T47D (cell line): Measurements from ENCODE around the gene HMX1.

ENCODE experiments used
- DNase-seq, 2 experiments: peaks; one replicate each; pipeline versions ENCODE4 v3.0.0 to v3.0.0-alpha.2; 2011 to 2012; ENCODE audit warnings: low read depth in 1 of 2, low spot score in 1 of 2
- JUND ChIP-seq: IDR thresholded peaks from 2 replicates; pipeline ENCODE4 v1.6.1; 2012; ENCODE audit warnings: low read depth
- in situ Hi-C: cut with HindIII; loops from 2 replicates; pipeline ENCODE4 v1.10.0; 2016; ENCODE audit warnings: low sequenced_read_pairs, low pct_unique_long_range_greater_than_20kb

The HMX1 gene

GRCh38 chr4:8913858-8914460 lies 42.3 kb upstream of the HMX1 start:
- in situ Hi-C loops, result no loop called here
- DNase-seq, result no peak

GRCh38 chr4:8913121-8913857 lies 41.6 kb upstream of the HMX1 start:
- no peak for DNase-seq
- in situ Hi-C loops, result no loop called here
- TF ChIP-seq JUND, result no peak

More at GRCh38 chr4:8913858-8914460, 42.3 kb upstream of the HMX1 start:
- TF ChIP-seq JUND, result no peak

GRCh38 chr4:8912506-8912905 lies 40.9 kb upstream of the HMX1 start:
- in situ Hi-C loops, result no loop called here
- no peak for DNase-seq
- TF ChIP-seq JUND, result no peak

GRCh38 chr4:8912089-8912455 lies 40.4 kb upstream of the HMX1 start:
- in situ Hi-C loops, result no loop called here
- DNase-seq, result no peak
- TF ChIP-seq JUND, result no peak

GRCh38 chr4:8911316-8912088 lies 39.9 kb upstream of the HMX1 start:
- no peak for TF ChIP-seq JUND

GRCh38 chr4:8910822-8911315 lies 39.2 kb upstream of the HMX1 start:
- no peak for DNase-seq
- in situ Hi-C loops, result no loop called here
- TF ChIP-seq JUND, result no peak

More at GRCh38 chr4:8911316-8912088, 39.9 kb upstream of the HMX1 start:
- no peak for DNase-seq
- in situ Hi-C loops, result no loop called here

- TF ChIP-seq JUND, result no peak
- in situ Hi-C loops, result no loop called here
- no peak for DNase-seq
These were observed 38.6 kb upstream of the HMX1 start for GRCh38 chr4:8910100-8910821.

GRCh38 chr4:8909548-8909947 lies 37.9 kb upstream of the HMX1 start:
- TF ChIP-seq JUND, result no peak
- in situ Hi-C loops, result no loop called here
- no peak for DNase-seq

- in situ Hi-C loops, result no loop called here
- no peak for TF ChIP-seq JUND
- no peak for DNase-seq
These were observed 36.7 kb upstream of the HMX1 start for GRCh38 chr4:8908206-8908893.

GRCh38 chr4:8907596-8908205 lies 36.1 kb upstream of the HMX1 start:
- DNase-seq, result no peak
- TF ChIP-seq JUND, result no peak
- in situ Hi-C loops, result no loop called here

GRCh38 chr4:8906991-8907595 lies 35.5 kb upstream of the HMX1 start:
- in situ Hi-C loops, result no loop called here
- DNase-seq, result no peak
- TF ChIP-seq JUND, result no peak
